HEK293 (cell line): Measurements from ENCODE around the gene DGKZ.

Source experiments
- CTCF ChIA-PET: fragments of 350-600 bp; formaldehyde crosslinking; extraction: SDS; loops from one replicate; lab custom pipeline; 2021; ENCODE audit warnings: antibody characterized with exemption; lab: Yijun Ruan, JAX
- POLR2A ChIA-PET: fragments of 300-600 bp; formaldehyde crosslinking; extraction: SDS; loops from one replicate; lab custom pipeline; 2020; ENCODE audit warnings: antibody characterized with exemption, inconsistent platforms; lab: Yijun Ruan, JAX
- H3K27ac ChIP-seq: fragments of 200-500 bp; sonication (Bioruptor generic); 2 replicates; pipeline ENCODE4 v1.5.1; 2014; ENCODE audit warnings: low read depth, low read length, control low read depth, inconsistent platforms; ENCODE audit errors: extremely low read depth
- H3K36me3 ChIP-seq, 2 experiments: fragments of 200-500 bp in 1 of 2; sonication (Bioruptor generic) in 1 of 2; 1 replicate in 1 of 2; 2 replicates in 1 of 2; pipeline ENCODE4 v1.5.1; 2014 to 2017; ENCODE audit warnings: inconsistent platforms in 2 of 2, low read length in 2 of 2; ENCODE audit not compliant: control insufficient read depth in 2 of 2, insufficient read depth in 1 of 2
- H3K4me1 ChIP-seq: fragments of 200-500 bp; sonication (Bioruptor generic); 2 replicates; pipeline ENCODE4 v1.5.1; 2014; ENCODE audit warnings: mild to moderate bottlenecking, low read length, inconsistent platforms; ENCODE audit not compliant: control insufficient read depth, insufficient read depth
- H3K4me3 ChIP-seq: 2 replicates; pipeline ENCODE4 v1.5.1; 2011; ENCODE audit warnings: low read depth, mild to moderate bottlenecking, control low read depth, low read length, moderate library complexity
- H3K9me3 ChIP-seq: fragments of 200-500 bp; sonication (Bioruptor generic); 2 replicates; pipeline ENCODE4 v1.5.1; 2014; ENCODE audit warnings: low read depth, low read length, inconsistent platforms; ENCODE audit not compliant: control insufficient read depth, insufficient read depth
- HOXC10 ChIP-seq: sonication (generic); formaldehyde crosslinking; IDR thresholded peaks from 2 replicates; pipeline ENCODE4 v1.8.1; 2023; ENCODE audit warnings: mild to moderate bottlenecking, missing genetic modification reagents
- MYNN ChIP-seq: fragments of 450-650 bp; formaldehyde crosslinking; IDR thresholded peaks from 2 replicates; pipeline ENCODE4 v1.5.1; 2016; ENCODE audit warnings: missing biosample characterization, missing genetic modification characterization, borderline replicate concordance
- PRDM1 ChIP-seq: fragments of 450-650 bp; formaldehyde crosslinking; IDR thresholded peaks from 2 replicates; pipeline ENCODE4; 2016; ENCODE audit warnings: missing biosample characterization, missing genetic modification characterization
- SCRT2 ChIP-seq: fragments of 450-650 bp; formaldehyde crosslinking; IDR thresholded peaks from 2 replicates; pipeline ENCODE4 v1.5.1; 2016; ENCODE audit warnings: missing biosample characterization, missing genetic modification characterization
- TSHZ1 ChIP-seq: fragments of 450-650 bp; formaldehyde crosslinking; IDR thresholded peaks from 2 replicates; pipeline ENCODE4 v1.5.1; 2016; ENCODE audit warnings: missing biosample characterization, missing genetic modification characterization, borderline replicate concordance
- YY2 ChIP-seq: fragments of 450-650 bp; formaldehyde crosslinking; IDR thresholded peaks from 2 replicates; pipeline ENCODE4 v1.5.1; 2016; ENCODE audit warnings: missing biosample characterization, missing genetic modification characterization
- ZIC2 ChIP-seq: fragments of 450-650 bp; formaldehyde crosslinking; IDR thresholded peaks from 2 replicates; pipeline ENCODE4 v1.5.1; 2016; ENCODE audit warnings: missing biosample characterization, missing genetic modification characterization
- ZNF121 ChIP-seq: fragments of 450-650 bp; formaldehyde crosslinking; IDR thresholded peaks from 2 replicates; pipeline ENCODE4 v1.5.1; 2016; ENCODE audit warnings: missing biosample characterization, missing genetic modification characterization
- ZNF155 ChIP-seq: fragments of 450-650 bp; formaldehyde crosslinking; IDR thresholded peaks from 2 replicates; pipeline ENCODE4 v1.5.1; 2016; ENCODE audit warnings: missing biosample characterization, missing genetic modification characterization
- ZNF335 ChIP-seq: fragments of 450-650 bp; formaldehyde crosslinking; conservative IDR thresholded peaks from 2 replicates; pipeline ENCODE4 v1.5.1; 2016; ENCODE audit warnings: missing biosample characterization, missing genetic modification characterization
- ZNF341 ChIP-seq: fragments of 450-650 bp; formaldehyde crosslinking; IDR thresholded peaks from 2 replicates; pipeline ENCODE4; 2016; ENCODE audit warnings: low read depth, missing biosample characterization, missing genetic modification characterization
- ZNF362 ChIP-seq: fragments of 450-650 bp; formaldehyde crosslinking; IDR thresholded peaks from 2 replicates; pipeline ENCODE4 v1.5.1; 2016; ENCODE audit warnings: missing biosample characterization, missing genetic modification characterization
- ZNF548 ChIP-seq: fragments of 450-650 bp; formaldehyde crosslinking; IDR thresholded peaks from 2 replicates; pipeline ENCODE4 v1.5.1; 2016; ENCODE audit warnings: missing biosample characterization, missing genetic modification characterization
- ZNF555 ChIP-seq: fragments of 450-650 bp; formaldehyde crosslinking; conservative IDR thresholded peaks from 2 replicates; pipeline ENCODE4 v1.5.1; 2017; ENCODE audit warnings: missing biosample characterization, mild to moderate bottlenecking, missing genetic modification characterization, inconsistent platforms
- ZNF792 ChIP-seq: fragments of 450-650 bp; formaldehyde crosslinking; IDR thresholded peaks from 2 replicates; pipeline ENCODE4 v1.5.1; 2016; ENCODE audit warnings: missing biosample characterization, missing genetic modification characterization
- ZSCAN4 ChIP-seq: fragments of 450-650 bp; formaldehyde crosslinking; IDR thresholded peaks from 2 replicates; pipeline ENCODE4 v1.5.1; 2017; ENCODE audit warnings: missing biosample characterization, missing genetic modification characterization
- TF ChIP-seq, protein P1 (sequence below): fragments of 450-650 bp; formaldehyde crosslinking; IDR thresholded peaks from 2 replicates; pipeline ENCODE4 v1.5.1; 2017; ENCODE audit warnings: missing biosample characterization, missing genetic modification characterization

The DGKZ gene

GRCh38 chr11:46347637-46348311 is 511 bp downstream of the DGKZ start (continued):
- TF ChIP-seq TSHZ1 (tag by site-specific recombination) (no peak), ZNF555 (tag by site-specific recombination) (no peak), PRDM1 (tag by site-specific recombination) (no peak), ZNF155 (no peak), ZSCAN4 (tag by site-specific recombination) (no peak), ZNF792 (tag by site-specific recombination) (no peak), ZNF362 (tag by site-specific recombination) (no peak), ZNF335 (tag by site-specific recombination) (no peak; the same call in 1 of the 2 replicates), YY2 (tag by site-specific recombination) (no peak), ZNF548 (tag by site-specific recombination) (no peak), MYNN (no peak), HOXC10 (CRISPR knock-in tag) (no peak)
- TF ChIP-seq, protein P1, sequence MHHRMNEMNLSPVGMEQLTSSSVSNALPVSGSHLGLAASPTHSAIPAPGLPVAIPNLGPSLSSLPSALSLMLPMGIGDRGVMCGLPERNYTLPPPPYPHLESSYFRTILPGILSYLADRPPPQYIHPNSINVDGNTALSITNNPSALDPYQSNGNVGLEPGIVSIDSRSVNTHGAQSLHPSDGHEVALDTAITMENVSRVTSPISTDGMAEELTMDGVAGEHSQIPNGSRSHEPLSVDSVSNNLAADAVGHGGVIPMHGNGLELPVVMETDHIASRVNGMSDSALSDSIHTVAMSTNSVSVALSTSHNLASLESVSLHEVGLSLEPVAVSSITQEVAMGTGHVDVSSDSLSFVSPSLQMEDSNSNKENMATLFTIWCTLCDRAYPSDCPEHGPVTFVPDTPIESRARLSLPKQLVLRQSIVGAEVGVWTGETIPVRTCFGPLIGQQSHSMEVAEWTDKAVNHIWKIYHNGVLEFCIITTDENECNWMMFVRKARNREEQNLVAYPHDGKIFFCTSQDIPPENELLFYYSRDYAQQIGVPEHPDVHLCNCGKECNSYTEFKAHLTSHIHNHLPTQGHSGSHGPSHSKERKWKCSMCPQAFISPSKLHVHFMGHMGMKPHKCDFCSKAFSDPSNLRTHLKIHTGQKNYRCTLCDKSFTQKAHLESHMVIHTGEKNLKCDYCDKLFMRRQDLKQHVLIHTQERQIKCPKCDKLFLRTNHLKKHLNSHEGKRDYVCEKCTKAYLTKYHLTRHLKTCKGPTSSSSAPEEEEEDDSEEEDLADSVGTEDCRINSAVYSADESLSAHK (tag by site-specific recombination) = no peak

GRCh38 chr11:46348566-46349401 is 1.5 kb downstream of the DGKZ start:
- H3K4me1 ChIP-seq = no peaks in the 10 kb centered on the region; the same call in 1 of the 2 replicates
- H3K27ac ChIP-seq = 0 out of 2 replicates have a peak overlapping the region, but pooled peaks have one; percentile 64
- peaks cover 0 to 22% of the 10 kb centered on the region in 2 experiments; a peak in 1 of 3 replicates for H3K36me3 ChIP-seq
- POLR2A ChIA-PET = interaction anchor here (0.8 kb wide), 1 partner anchor 106 kb away, joined by 3 read pairs; no protein-coding TSS in a partner anchor
- TF ChIP-seq ZNF121 (tag by site-specific recombination) (no peak), ZIC2 (peak; percentile 60), ZNF341 (0 out of 2 replicates have a peak, but pooled peaks have one; percentile 44), SCRT2 (tag by site-specific recombination) (0 out of 2 replicates have a peak, but pooled peaks have one; percentile 41)
- no peaks in the 10 kb centered on the region for H3K9me3 ChIP-seq
- CTCF ChIA-PET = interaction anchor here (0.6 to 10.0 kb wide), 12 partner anchors 8 to 1096 kb away, joined by 3 to 98 read pairs (median 4); no protein-coding TSS in a partner anchor
- peak overlapping the region; percentile 85 for H3K4me3 ChIP-seq
